ENCODE data around the gene XCR1. TPM values are rescaled to one million over a fixed set of nuclear protein-coding genes. Genes with fewer than 3 reads are reported as not detected.

Gene XCR1
- total and polyA plus RNA-seq, 2 of the 8 experiments (the other 6 are each of a cell fraction or from before 2014, with no cell fraction given), result 0.53 TPM; not detected in 1

DNA sequence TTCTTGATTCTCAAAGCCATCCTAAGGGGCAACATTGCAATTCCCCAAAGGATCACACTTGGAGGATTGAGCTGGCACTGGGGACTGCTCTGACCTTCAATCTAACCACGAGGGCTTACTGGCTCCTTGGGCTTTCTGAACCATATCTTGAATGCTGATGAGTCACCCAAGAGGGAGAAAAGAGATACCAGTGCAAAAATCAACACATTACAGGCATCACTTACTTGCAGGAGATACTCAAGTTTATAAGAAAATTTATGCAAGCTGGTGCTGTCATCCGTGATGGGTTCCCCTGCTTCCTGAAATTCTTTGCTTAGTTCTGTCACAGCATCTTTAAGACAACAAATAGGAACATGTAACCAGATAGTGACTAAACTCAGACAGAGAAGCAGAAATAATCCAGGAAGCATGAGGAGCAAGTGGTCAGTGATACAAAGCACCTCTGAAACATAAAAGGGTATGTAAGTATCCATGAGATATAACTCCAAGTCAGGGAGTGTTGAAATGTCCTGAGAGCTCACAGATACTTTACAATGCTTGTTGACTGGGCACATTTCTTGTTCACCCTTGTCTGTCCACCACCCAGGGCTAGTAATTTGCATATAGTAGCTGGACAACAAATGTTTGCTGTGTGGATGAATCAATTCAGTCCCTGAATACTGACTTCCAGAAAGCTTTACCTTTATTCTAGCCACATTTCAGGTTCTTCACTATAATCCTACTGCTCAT, 45.8 kb downstream of the XCR1 start:
- H3K27ac ChIP-seq (ENCODE audit: low read depth, low read length), result no peak overlapping the region

More for the DNA sequence above, 45.8 kb downstream of the XCR1 start:
- H2BK15ac ChIP-seq (ENCODE audit: low read length), result no peak overlapping the region
- peaks cover 0 to 5% of the 10 kb centered on the region in 2 experiments for H4K20me1 ChIP-seq (replicated peaks in 1 of 2; ENCODE audit: control insufficient read depth in 1 of 2, insufficient read depth in 2 of 2, low read length in 2 of 2)
- H3K18ac ChIP-seq (ENCODE audit: extremely low read depth, low read length), result no peak overlapping the region
- no peak overlapping the region for H2BK5ac ChIP-seq (ENCODE audit: low read depth, low read length)
- TF ChIP-seq KDM4A (IDR thresholded peaks at IDR 0.05; ENCODE audit: low read depth, low read length, severe bottlenecking) (no peak), CTBP2 (IDR thresholded peaks at IDR 0.05; ENCODE audit: borderline replicate concordance, insufficient read depth, insufficient read length, low read length) (no peak)
- DNase-seq (ENCODE audit: low read depth in 1 of 2, low spot score in 2 of 2), result no peak
- peaks cover 3% of the 10 kb centered on the region for H3K79me1 ChIP-seq (ENCODE audit: low read depth, low read length)
- no peaks in the 10 kb centered on the region for H3K4me1 ChIP-seq (replicated peaks in 1 of 4; ENCODE audit: control insufficient read depth in 3 of 4, insufficient read depth in 4 of 4, low read length in 3 of 4)
- H4K5ac ChIP-seq (ENCODE audit: insufficient read length, low read depth, low read length), result no peak overlapping the region
- no peak overlapping the region for H3K14ac ChIP-seq (ENCODE audit: insufficient read length)
- H3K9me3 ChIP-seq (ENCODE audit: insufficient read depth in 2 of 2, low read depth in 1 of 2, low read length in 1 of 2), result no peaks in the 10 kb centered on the region
- no peak overlapping the region for H3K4me2 ChIP-seq (ENCODE audit: insufficient read depth in 1 of 2, low read depth in 2 of 2, low read length in 2 of 2)
- no peak overlapping the region for H3K9ac ChIP-seq (replicated peaks in 1 of 4; ENCODE audit: extremely low read depth in 1 of 4, low read depth in 3 of 4, low read length in 3 of 4)
- WGBS, 2 experiments (ENCODE audit: extremely low coverage in 1 of 2, insufficient coverage in 1 of 2, insufficient read length in 1 of 2, insufficient replicate concordance in 2 of 2, low coverage in 1 of 2, low lambda C conversion rate in 2 of 2, missing lambda C conversion rate in 1 of 2), result 94% methylated on average over 2 of the region's 2 CpGs; no CpG with 5 or more reads in 1 of the 2 experiments
- no peaks in the 10 kb centered on the region for H3K23me2 ChIP-seq (ENCODE audit: low read depth, low read length)
- no peak for FAIRE-seq
- H3K4ac ChIP-seq (replicated peaks; ENCODE audit: insufficient read length, low read depth, low read length), result no peak overlapping the region
- H3K56ac ChIP-seq (replicated peaks; ENCODE audit: insufficient read length, low read depth, low read length), result no peak overlapping the region
- no peak overlapping the region for H4K91ac ChIP-seq (replicated peaks; ENCODE audit: insufficient read length, low read length)
- no peak overlapping the region for H3K23ac ChIP-seq (ENCODE audit: insufficient read length)
- CTCF ChIA-PET (ENCODE audit: partially characterized antibody), result interaction anchor here (0.7 to 3.6 kb wide), 5 partner anchors 15 to 106 kb away, joined by 3 to 11 read pairs (median 3); no protein-coding TSS in a partner anchor
- no peak overlapping the region for H3K4me3 ChIP-seq (ENCODE audit: extremely low read depth in 1 of 4, insufficient read depth in 2 of 4, low read depth in 3 of 4, low read length in 4 of 4)
- H3K36me3 ChIP-seq (ENCODE audit: control insufficient read depth in 2 of 4, insufficient read depth in 4 of 4, low read length in 3 of 4), result peaks cover 11 to 63% (median 48%) of the 10 kb centered on the region in 4 experiments
- no peak overlapping the region for H2AK5ac ChIP-seq (ENCODE audit: low read depth, low read length)
- POLR2A ChIA-PET (ENCODE audit: partially characterized antibody), result interaction anchor here (1.0 kb wide), 1 partner anchor 23 kb away, joined by 3 read pairs; no protein-coding TSS in a partner anchor
- no peak overlapping the region for H2AFZ ChIP-seq (ENCODE audit: low read length)
- no peak overlapping the region for H2BK12ac ChIP-seq (ENCODE audit: low read depth, low read length)
- no peak overlapping the region for H2BK20ac ChIP-seq (ENCODE audit: low read length)
- no peak overlapping the region for H2BK120ac ChIP-seq (replicated peaks; ENCODE audit: low read depth, low read length)
- no peak overlapping the region for H4K8ac ChIP-seq (ENCODE audit: extremely low read depth, insufficient read depth, low read length)
- peaks cover 0 to 10% of the 10 kb centered on the region in 2 experiments; a peak in 2 of 4 replicates for H3K79me2 ChIP-seq (ENCODE audit: control insufficient read depth in 1 of 2, insufficient read depth in 2 of 2, low read length in 2 of 2)
- H3K27me3 ChIP-seq (replicated peaks in 1 of 4; ENCODE audit: control insufficient read depth in 3 of 4, extremely low read depth in 1 of 4, insufficient read depth in 3 of 4, low read length in 3 of 4), result no peaks in the 10 kb centered on the region

Measured in H1 (cell line).